IMR-90 (cell line): ENCODE data around the gene AP3S1. TPM values are rescaled to one million over a fixed set of nuclear protein-coding genes. Genes with fewer than 3 reads are reported as not detected.

Experiments used
- ATAC-seq: fragments of 200-7000 bp; cut with Tn5 transposase; 2 replicates; pipeline ENCODE4 v1.9.1; 2020; ENCODE audit warnings: low read depth, mild to moderate bottlenecking, moderate library complexity
- BruUV-seq: library from RNA; stranded (reverse); fragments of 400-500 nt; replicated peaks from 2 replicates; lab custom pipeline; 2021; lab: Mats Ljungman, UMichigan
- CTCF ChIA-PET: fragments of 300-600 bp; formaldehyde crosslinking; extraction: SDS; loops from one replicate; lab custom pipeline; 2021; ENCODE audit warnings: antibody characterized with exemption; lab: Yijun Ruan, JAX
- POLR2A ChIA-PET: fragments of 300-600 bp; sonication (Branson Sonifier 250); formaldehyde crosslinking; loops from one replicate; lab custom pipeline; 2022; ENCODE audit warnings: antibody characterized with exemption; ENCODE audit not compliant: unreplicated experiment; lab: Charles Lee
- DNase-seq: peaks from one replicate; pipeline ENCODE4 v3.0.0; 2013
- H2AFZ ChIP-seq: replicated peaks from 2 replicates; pipeline ENCODE3; 2013; ENCODE audit warnings: low read length, mild to moderate bottlenecking; ENCODE audit not compliant: poor library complexity
- H2AK5ac ChIP-seq: 2 replicates; pipeline ENCODE4 v1.6.1; 2013; ENCODE audit warnings: low read depth, low read length, inconsistent platforms
- H2AK9ac ChIP-seq: replicated peaks from 2 replicates; pipeline ENCODE3; 2013; ENCODE audit warnings: mild to moderate bottlenecking, low read depth, low read length, moderate library complexity; ENCODE audit not compliant: poor library complexity
- H2BK120ac ChIP-seq: 2 replicates; pipeline ENCODE4 v1.6.1; 2013; ENCODE audit warnings: low read depth, low read length, inconsistent platforms
- H2BK15ac ChIP-seq: 3 replicates; pipeline ENCODE4 v1.6.1; 2013; ENCODE audit warnings: low read depth, low read length, inconsistent platforms
- H2BK20ac ChIP-seq: 2 replicates; pipeline ENCODE4 v1.6.1; 2013; ENCODE audit warnings: low read depth, mild to moderate bottlenecking, inconsistent platforms, low read length, moderate library complexity
- H2BK5ac ChIP-seq: 2 replicates; pipeline ENCODE4 v1.6.1; 2013; ENCODE audit warnings: mild to moderate bottlenecking, low read depth, low read length, inconsistent platforms; ENCODE audit not compliant: poor library complexity, severe bottlenecking
- H3K14ac ChIP-seq: replicated peaks from 2 replicates; pipeline ENCODE4 v1.6.1; 2013; ENCODE audit warnings: low read depth, low read length, inconsistent platforms
- H3K18ac ChIP-seq: 2 replicates; pipeline ENCODE4 v1.6.1; 2013; ENCODE audit warnings: low read depth, low read length, control low read depth
- H3K23ac ChIP-seq: 2 replicates; pipeline ENCODE4 v1.6.1; 2013; ENCODE audit warnings: low read depth, low read length, inconsistent platforms
- H3K27ac ChIP-seq: 2 replicates; pipeline ENCODE4 v1.5.1; 2013; ENCODE audit warnings: mild to moderate bottlenecking, control low read depth, low read length; ENCODE audit not compliant: insufficient read depth
- H3K27me3 ChIP-seq: 2 replicates; pipeline ENCODE4 v1.6.1; 2013; ENCODE audit warnings: low read length; ENCODE audit not compliant: control insufficient read depth, insufficient read depth
- H3K36me3 ChIP-seq: 2 replicates; pipeline ENCODE4 v1.6.1; 2013; ENCODE audit warnings: low read length, mixed read lengths; ENCODE audit not compliant: control insufficient read depth, insufficient read depth
- H3K4ac ChIP-seq: 2 replicates; pipeline ENCODE4 v1.6.1; 2013; ENCODE audit warnings: low read depth, low read length, inconsistent platforms
- H3K4me1 ChIP-seq: 2 replicates; pipeline ENCODE4 v1.6.1; 2013; ENCODE audit warnings: low read length, mixed read lengths; ENCODE audit not compliant: control insufficient read depth, insufficient read depth
- H3K4me2 ChIP-seq: 2 replicates; pipeline ENCODE4 v1.6.1; 2013; ENCODE audit warnings: low read depth, mild to moderate bottlenecking, control low read depth, low read length, moderate library complexity
- H3K4me3 ChIP-seq: 2 replicates; pipeline ENCODE4 v1.5.1; 2013; ENCODE audit warnings: low read depth, mild to moderate bottlenecking, control low read depth, low read length, moderate library complexity; ENCODE audit not compliant: insufficient read depth
- H3K56ac ChIP-seq: 2 replicates; pipeline ENCODE4 v1.6.1; 2013; ENCODE audit warnings: low read length, inconsistent platforms; ENCODE audit not compliant: insufficient read depth; ENCODE audit errors: extremely low read depth
- H3K79me1 ChIP-seq, 2 experiments: 2 replicates each; pipeline ENCODE4 v1.6.1; 2013; ENCODE audit warnings: low read length in 2 of 2, inconsistent platforms in 1 of 2, low read depth in 1 of 2
- H3K9ac ChIP-seq: 2 replicates; pipeline ENCODE4 v1.6.1; 2013; ENCODE audit warnings: low read depth, low read length, control low read depth
- H3K9me1 ChIP-seq: 2 replicates; pipeline ENCODE4 v1.6.1; 2013; ENCODE audit warnings: low read length, inconsistent platforms; ENCODE audit not compliant: insufficient read depth
- H3K9me3 ChIP-seq: 2 replicates; pipeline ENCODE4 v1.6.1; 2013; ENCODE audit warnings: low read length; ENCODE audit not compliant: control insufficient read depth, insufficient read depth
- H4K20me1 ChIP-seq: 2 replicates; pipeline ENCODE4 v1.6.1; 2013; ENCODE audit warnings: low read length, inconsistent platforms; ENCODE audit not compliant: insufficient read depth
- H4K5ac ChIP-seq: 2 replicates; pipeline ENCODE4 v1.6.1; 2013; ENCODE audit warnings: mild to moderate bottlenecking, low read depth, low read length, control low read depth
- H4K8ac ChIP-seq, 2 experiments: 2 replicates each; pipeline ENCODE4 v1.6.1; 2013; ENCODE audit warnings: low read depth in 2 of 2, low read length in 2 of 2, control low read depth in 1 of 2, inconsistent platforms in 1 of 2
- H4K91ac ChIP-seq: 2 replicates; pipeline ENCODE4 v1.6.1; 2013; ENCODE audit warnings: low read depth, low read length, inconsistent platforms; ENCODE audit not compliant: insufficient read depth
- CTCF ChIP-seq: conservative IDR thresholded peaks from 2 replicates; pipeline ENCODE4 v1.5.1; 2012; ENCODE audit warnings: mild to moderate bottlenecking, low read depth, low read length, improper control_type of control experiment
- ELK1 ChIP-seq: fragments of 150-350 bp; IDR thresholded peaks from 2 replicates; pipeline ENCODE4 v1.6.1; 2016; ENCODE audit warnings: low read depth, mild to moderate bottlenecking, low read length, moderate library complexity, borderline replicate concordance
- MAZ ChIP-seq: IDR thresholded peaks from 2 replicates; pipeline ENCODE4 v1.6.1; 2012; ENCODE audit warnings: low read depth, mild to moderate bottlenecking, low read length, improper control_type of control experiment, moderate library complexity, borderline replicate concordance
- NFE2L2 ChIP-seq: fragments of 150-350 bp; IDR thresholded peaks from 2 replicates; pipeline ENCODE4 v1.6.1; 2016; ENCODE audit warnings: low read depth, mild to moderate bottlenecking, low read length
- POLR2A ChIP-seq: IDR thresholded peaks from 2 replicates; pipeline ENCODE4 v1.6.1; 2012; ENCODE audit warnings: mild to moderate bottlenecking, low read depth, low read length
- SMC3 ChIP-seq: fragments of 150-350 bp; IDR thresholded peaks from 2 replicates; pipeline ENCODE4 v1.6.1; 2016; ENCODE audit warnings: low read depth, mild to moderate bottlenecking, antibody characterized with exemption, low read length, moderate library complexity
- USF2 ChIP-seq: fragments of 150-350 bp; IDR thresholded peaks from 2 replicates; pipeline ENCODE4 v1.6.1; 2017; ENCODE audit warnings: mild to moderate bottlenecking, antibody characterized with exemption, low read length, low read depth
- WGBS, 2 experiments: methylation state at CpG; one replicate each; pipeline versions ENCODE4 v1.1.5 to v1.1.7; 2013; ENCODE audit warnings: missing lambda C conversion rate in 2 of 2; ENCODE audit not compliant: insufficient read length in 1 of 2; ENCODE audit errors: extremely low coverage in 2 of 2; 5-methylcytosine and 5-hydroxymethylcytosine counted together
- dilution Hi-C: fragments of 300-500 bp; cut with HindIII; formaldehyde crosslinking; loops from one replicate; pipeline ENCODE4 v1.14.3; 2018; ENCODE audit warnings: low sequenced_read_pairs; ENCODE audit not compliant: unreplicated experiment
- in situ Hi-C: fragments of 300-500 bp; cut with MboI; formaldehyde crosslinking; loops from 3 replicates; pipeline ENCODE4 v1.14.3; 2019; ENCODE audit warnings: low sequenced_read_pairs, inconsistent platforms, mixed read lengths
- intact Hi-C: fragments of 100-400 bp; cut with micrococcal nuclease; formaldehyde crosslinking; loops from 2 replicates; pipeline ENCODE4 v1.10.0; 2022
- polyA plus RNA-seq, 3 experiments: library from polyadenylated mRNA; depleted of rRNA; stranded (reverse); fragments of >200 nt; gene quantifications; 2 replicates each; pipeline ENCODE4 v1.2.3, GENCODE V29; 2012; ENCODE audit warnings: low replicate concordance in 1 of 3
- total RNA-seq: library from RNA; depleted of rRNA; stranded (reverse); fragments of >200 nt; gene quantifications from 2 replicates; pipeline ENCODE4 v1.2.3, GENCODE V29; 2012

AP3S1 gene
- total and polyA plus RNA-seq, 2 of the 4 experiments (the other 2 are of a cell fraction): 21.9 to 73.1 TPM

DNA sequence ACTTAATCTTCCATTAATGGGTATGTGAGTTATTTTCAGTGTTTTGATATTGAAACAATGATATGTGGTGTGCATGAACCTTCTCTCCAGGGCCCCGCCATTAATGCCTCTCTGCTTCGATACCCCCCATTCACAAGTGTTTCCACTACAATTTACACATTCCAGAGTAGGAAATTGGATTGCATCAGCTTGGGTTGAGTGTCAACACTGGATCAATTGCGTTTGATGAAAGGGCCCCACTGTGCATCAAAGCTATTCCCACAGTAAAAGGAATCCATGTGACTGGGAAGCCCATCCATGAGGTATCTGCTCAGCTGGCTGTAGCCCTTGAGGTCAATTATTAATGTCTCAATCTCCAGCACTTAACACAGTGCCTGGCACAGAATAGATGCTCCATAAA lies 102.8 kb downstream of the AP3S1 start:
- Histone ChIP-seq H3K9me1 (peaks cover 6% of the 10 kb centered on the region), H3K36me3 (no peaks in the 10 kb centered on the region), H4K91ac (no peak overlapping the region), H2BK20ac (no peak overlapping the region), H2AFZ (no peak overlapping the region), H2BK15ac (no peak overlapping the region), H3K9me3 (no peaks in the 10 kb centered on the region), H4K20me1 (no peaks in the 10 kb centered on the region), H2AK5ac (no peak overlapping the region), H3K56ac (no peak overlapping the region), H3K27me3 (no peaks in the 10 kb centered on the region), H2AK9ac (no peak overlapping the region), H3K18ac (no peak overlapping the region), H3K79me1 (no peaks in the 10 kb centered on the region), H3K14ac (no peak overlapping the region), H3K4me1 (peaks cover 9% of the 10 kb centered on the region), H4K5ac (no peak overlapping the region), H2BK5ac (no peak overlapping the region), H3K27ac (no peak overlapping the region), H3K4me2 (no peak overlapping the region), H4K8ac (no peak overlapping the region), H3K4me3 (no peak overlapping the region), H3K4ac (no peak overlapping the region), H3K23ac (no peak overlapping the region), H2BK120ac (no peak overlapping the region), H3K9ac (no peak overlapping the region)
- intact Hi-C loops: no loop called here
- dilution Hi-C loops: no loop called here
- no peak for DNase-seq
- POLR2A ChIA-PET: interaction anchor here (0.5 kb wide), 1 partner anchor 310 kb away, joined by 4 read pairs; no protein-coding TSS in a partner anchor
- WGBS, 2 experiments: no CpG with 5 or more reads among the region's 3 CpGs
- in situ Hi-C loops: no loop called here
- TF ChIP-seq ELK1 (no peak), POLR2A (no peak), USF2 (no peak), NFE2L2 (no peak), CTCF (no peak), MAZ (no peak), SMC3 (no peak)
- no TSS peak for BruUV-seq
- ATAC-seq: no peak
- CTCF ChIA-PET: interaction anchor here (1.2 kb wide), 1 partner anchor 25 kb away, joined by 3 read pairs; no protein-coding TSS in a partner anchor
